NCI-H128 (cell line): ENCODE results near the gene TRIO.

ENCODE experiments used
- DNase-seq: peaks from one replicate; lab custom pipeline; 2025; ENCODE audit not compliant: unreplicated experiment; lab: John Stamatoyannopoulos, UW

Gene TRIO

DNA sequence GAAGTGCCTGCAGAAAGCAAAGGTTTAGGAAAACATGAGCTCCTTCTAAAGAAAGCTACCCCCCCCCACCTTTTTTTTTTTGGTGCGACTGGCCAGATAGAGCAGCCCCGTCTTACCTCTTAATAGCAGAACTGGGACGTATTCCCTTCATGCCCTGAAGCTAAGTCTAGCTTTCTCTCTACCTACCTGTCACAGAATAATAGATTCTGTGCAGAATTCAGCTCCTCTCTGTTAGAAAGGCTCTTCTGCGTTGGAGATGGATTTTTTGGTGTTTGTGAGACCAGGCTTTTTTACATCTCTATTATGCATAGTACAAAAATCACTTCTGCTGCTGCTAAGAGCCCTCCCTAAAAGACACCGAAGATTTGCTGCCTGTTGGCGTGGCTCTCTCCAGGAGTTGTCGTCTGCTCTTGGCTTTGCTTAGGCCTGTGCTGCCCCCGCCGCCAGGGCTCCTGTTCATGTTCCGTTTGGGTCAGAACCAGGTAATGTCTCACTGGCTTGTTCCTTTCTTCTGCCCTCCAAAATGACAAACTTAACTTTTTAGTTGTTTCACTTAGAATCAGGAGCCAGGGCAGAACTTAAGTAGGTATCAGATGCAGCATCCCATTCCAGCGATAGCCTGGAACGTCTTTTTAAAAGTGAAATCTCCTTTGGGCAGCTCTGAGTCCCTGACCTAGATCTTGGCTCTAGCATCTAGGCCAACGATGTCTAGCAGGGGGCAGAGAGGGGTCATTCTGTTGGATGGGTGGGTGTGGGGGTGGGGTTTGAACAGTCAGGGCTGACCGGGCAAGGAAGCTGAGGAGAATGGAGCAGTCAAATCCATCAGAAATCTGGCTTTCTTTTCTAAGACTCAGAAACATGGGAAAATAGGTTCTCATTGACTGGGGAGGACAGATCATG lies 2.5 kb downstream of the TRIO start:
- DNase-seq, result no peak

DNA sequence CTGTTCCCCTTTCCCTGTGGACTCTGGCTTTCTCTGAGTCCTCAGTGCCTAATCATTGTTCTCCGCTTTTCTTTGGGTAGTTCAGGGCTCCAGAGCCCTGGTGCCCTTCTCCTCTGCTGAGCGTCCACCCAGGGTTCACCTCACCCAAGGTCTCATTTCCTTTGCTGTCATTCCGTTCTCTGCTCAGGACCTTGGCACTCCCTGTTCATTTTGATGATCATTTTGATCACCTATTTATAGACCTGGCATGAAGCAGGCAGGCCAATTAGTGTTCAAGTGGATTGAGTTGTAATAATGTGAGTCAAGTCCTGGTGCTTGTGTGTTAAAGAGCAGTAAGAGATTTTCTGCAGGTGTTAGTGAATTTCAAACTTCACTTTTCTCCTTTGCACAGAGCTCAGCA lies 3.6 kb downstream of the TRIO start:
- no peak for DNase-seq

DNA sequence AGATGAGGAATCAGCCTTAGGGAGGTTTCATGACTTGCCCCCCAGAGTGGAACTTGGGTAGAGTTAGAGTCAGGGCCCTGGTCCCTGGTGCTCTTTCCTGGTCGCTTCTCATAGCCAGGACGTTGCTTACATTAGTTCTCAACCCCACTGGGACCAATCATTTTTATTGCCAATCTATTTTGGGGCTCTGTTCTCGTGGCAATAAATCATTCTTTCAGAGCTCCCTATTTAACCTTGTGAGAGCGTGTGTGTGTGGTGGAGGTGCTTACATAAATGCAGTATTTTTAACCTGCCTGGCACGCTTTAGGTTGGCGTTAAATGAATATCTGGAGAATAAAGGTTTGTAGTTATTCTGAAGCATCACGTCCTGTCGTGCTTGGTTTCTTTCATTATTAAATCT lies 4.1 kb downstream of the TRIO start:
- DNase-seq, result peak; percentile 44

DNA sequence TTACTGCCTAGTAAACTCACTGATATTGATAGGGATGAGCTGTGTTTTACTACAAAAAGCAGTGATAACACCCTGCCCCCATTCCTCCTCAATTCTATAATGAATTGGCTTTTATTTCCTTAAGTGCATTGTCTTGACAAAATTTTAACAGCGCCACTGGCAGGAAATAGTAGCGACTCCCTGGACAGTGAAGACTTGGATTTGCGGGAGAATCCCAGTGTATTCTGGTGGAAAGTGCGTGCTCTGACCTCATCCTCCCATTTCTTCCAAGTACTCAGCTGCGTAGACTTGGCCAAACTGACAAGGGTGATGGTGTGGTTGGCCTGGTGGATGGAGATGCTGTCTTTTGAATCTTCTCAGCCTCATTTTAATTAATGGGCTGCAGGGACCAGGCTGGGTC lies 5.3 kb downstream of the TRIO start:
- DNase-seq, result no peak

DNA sequence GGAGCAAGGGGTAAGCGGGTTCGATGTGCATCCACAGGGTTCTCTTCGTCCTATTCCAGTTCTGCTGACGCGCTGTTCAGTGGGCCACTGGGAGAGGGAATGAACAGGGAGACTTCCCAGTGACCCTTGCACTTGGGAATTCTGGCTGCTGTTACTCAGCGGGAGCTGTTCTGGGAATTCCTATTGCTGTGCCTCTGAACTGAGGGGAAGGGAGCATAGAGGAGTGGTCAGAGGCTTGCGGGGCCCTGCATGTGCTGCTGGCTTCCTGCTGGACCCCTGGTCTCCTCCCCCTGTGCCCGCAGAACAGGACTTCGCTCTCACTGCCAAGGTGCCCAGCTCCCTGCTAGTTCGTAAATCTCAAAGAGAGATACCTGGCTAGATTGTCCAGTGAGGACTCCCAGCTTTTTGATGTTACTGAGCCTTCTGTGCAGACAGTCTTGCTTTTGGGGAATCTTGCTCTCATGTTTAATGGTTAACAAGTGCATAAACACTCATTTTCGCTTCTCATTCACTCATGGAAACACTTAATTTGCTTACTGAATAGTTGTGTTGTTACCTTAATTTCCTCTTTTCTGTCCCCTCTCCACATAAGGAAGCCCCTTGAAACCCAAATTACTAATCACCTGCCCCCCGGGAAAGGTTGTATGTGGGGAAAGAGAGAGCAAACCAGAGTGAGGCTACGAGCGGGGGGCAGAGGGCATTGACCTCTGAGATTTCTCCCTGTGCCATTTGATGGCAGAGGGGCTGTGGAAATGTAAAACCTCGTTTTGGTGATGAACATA lies 5.9 kb downstream of the TRIO start:
- no peak for DNase-seq

DNA sequence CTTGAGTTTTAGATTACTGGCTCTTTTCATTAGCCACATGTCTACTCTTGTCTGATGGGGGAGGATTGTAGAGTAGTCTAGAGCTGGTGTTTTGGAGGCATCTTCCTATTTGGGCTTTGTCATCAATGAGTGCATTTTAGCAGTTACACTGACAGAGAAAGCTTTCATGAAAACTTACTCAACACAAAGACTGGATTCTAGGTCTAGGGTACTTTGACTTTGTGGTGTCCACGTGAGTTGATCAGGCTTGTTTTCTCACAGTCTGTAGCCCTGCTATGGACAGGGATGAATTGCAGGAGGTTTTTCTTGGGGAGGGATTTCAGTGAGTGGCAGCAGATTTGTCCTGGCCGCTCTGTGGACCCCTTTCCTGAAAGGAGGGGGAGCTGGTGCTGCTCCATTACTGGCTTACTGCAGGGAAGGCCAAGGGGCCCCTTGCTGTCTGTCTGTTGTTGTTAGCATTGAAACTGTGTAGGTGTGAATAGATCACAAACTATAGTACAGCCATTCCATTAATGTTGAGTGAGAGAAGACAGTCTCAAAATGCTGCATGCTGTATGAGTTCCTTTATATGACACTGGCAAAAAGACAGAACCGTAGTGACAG lies 6.6 kb downstream of the TRIO start:
- DNase-seq, result no peak

DNA sequence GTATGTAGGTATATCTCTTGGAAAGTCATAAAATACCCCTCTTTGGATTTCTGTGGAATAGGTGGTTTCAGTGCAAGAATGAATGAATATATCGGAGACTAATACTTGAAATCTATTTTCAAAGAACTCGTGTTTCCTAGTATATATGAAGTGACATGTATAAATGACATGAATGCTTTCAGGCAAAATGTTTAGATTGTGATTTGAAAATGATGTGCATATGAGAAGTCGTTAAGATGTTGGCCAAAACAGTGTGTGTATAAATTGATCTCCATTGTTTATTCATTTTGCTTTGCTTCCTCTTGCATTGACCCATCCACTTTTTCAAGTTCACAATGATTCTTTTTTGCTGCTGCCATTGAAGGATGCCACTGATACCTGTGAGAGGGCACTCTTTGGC lies 8.3 kb downstream of the TRIO start:
- DNase-seq, result no peak

DNA sequence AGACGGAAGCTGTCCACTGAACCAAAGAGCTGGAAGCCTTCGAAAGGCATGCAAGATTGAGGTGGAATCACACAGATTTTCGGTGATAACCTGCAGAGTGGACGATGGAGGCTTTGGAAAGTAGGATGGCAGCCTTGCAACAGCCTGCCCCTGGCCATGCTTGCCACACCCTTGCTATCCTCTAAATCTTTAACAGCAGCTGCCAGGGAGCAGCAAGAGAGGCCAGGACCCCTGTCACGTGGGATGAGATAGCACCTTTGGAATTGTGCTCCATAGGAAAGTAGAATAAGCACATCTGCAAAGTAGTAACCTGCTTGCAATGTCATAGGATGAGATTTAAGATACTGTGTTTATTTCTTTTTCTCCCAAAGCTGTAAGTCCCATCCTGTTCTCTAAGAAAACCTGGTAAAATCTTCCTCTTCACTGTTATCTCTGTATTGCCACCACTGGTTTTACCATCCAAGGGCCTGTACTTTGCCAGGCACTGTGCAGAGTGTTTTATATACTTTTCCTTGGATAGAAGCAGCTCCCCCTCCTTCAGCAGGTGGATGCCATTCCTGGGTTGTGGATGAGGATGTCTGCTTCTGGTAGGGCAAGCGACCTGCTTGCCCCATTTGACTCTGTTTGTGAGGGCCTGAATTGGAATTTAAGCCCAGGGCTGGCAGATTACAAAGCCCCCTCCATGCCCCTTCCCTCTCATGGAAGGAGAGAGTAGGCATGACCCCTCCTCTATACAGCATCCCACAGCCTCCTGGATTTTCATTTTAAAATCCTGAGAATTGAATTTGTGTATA lies 10.1 kb downstream of the TRIO start:
- DNase-seq, result no peak

DNA sequence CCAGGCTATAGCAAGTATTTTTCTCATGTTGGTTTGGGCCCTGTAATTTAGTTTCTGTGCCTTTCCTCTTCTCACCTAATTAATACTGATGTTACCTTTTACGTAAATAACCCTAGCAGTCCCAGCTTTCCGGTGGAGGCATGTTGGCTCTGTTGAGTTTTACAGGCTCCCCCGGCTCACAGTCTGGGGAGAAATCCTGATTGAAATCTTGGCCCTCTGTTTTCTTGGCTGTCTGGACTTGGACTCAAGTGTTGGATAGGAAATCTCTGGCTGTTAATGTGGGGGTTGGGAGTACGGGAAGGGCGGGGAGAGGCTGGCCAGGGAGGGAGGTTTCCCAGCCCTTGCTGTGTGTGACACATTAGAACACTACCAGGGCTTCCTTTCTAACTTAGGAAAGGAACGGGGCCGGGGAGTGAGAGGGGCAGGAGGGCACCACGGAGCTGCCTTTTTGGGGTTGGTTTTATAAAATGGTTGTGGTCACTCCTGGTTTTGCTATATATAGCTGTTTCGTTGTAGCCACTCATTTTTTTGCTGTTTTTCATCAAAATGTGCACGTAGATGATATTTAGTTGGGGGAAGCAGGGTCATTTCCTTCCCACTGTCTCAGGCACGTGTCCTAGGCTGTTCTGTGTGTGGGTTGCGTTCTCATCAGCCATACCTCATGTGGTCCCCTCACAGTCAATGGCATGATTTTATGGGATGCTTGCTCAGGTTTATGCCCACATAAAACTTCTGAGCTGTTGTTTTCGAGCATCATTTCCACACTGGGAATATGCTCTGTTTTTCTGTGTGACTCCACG lies 11.0 kb downstream of the TRIO start:
- no peak for DNase-seq

DNA sequence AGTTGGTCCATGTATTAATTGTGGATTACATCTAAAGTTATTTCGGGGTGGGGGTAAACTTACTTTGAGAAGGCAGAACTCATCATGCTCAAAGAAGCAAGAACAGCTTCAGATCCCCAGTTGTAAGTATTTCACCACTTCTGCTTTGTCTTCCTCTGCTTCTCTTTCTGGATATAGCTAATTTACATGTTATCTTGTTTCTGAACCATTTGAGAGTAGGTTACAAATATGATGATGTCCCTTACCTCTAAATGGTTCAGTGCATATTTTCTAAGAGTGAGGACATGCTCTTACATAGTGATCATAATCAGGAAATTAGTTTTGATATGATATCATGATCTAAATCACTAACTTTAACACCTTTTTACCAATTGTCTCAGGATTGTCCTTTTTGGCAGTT lies 11.9 kb downstream of the TRIO start:
- no peak for DNase-seq

DNA sequence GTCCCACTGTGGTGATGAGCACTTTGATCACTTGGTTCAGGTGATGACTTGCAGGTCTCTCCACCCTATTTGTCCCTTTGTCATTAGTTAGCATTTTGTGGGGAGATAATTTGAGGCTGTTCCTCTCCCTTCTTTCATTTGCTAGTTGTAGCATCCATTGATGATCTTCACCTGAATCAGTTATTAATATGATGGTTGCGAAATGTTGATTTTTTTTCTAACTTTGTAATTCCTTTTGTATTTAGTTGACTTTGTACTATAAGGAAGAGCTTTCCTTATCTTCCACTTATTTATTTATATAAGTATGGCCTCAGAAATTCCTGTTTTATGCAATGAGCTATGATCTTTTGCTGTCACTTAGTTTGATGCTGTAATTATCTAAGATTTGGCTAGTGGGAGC lies 12.6 kb downstream of the TRIO start:
- no peak for DNase-seq

DNA sequence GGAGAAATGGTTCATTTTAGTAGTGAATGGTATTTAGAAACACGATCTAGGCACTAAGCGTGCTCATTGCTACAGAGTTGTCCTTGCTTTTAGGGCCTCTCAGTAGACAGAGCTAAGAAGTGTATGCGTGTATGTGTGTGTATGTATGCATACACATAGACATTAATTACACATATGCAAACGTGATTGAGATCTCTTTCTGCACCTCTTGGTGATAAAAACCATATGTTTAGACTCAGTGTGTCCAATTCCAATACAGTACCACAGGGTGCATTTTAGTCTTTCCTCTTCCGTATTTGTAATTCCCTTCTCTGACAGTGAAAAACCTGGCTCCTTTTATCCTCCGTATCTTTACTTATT lies 13.1 kb downstream of the TRIO start:
- no peak for DNase-seq

DNA sequence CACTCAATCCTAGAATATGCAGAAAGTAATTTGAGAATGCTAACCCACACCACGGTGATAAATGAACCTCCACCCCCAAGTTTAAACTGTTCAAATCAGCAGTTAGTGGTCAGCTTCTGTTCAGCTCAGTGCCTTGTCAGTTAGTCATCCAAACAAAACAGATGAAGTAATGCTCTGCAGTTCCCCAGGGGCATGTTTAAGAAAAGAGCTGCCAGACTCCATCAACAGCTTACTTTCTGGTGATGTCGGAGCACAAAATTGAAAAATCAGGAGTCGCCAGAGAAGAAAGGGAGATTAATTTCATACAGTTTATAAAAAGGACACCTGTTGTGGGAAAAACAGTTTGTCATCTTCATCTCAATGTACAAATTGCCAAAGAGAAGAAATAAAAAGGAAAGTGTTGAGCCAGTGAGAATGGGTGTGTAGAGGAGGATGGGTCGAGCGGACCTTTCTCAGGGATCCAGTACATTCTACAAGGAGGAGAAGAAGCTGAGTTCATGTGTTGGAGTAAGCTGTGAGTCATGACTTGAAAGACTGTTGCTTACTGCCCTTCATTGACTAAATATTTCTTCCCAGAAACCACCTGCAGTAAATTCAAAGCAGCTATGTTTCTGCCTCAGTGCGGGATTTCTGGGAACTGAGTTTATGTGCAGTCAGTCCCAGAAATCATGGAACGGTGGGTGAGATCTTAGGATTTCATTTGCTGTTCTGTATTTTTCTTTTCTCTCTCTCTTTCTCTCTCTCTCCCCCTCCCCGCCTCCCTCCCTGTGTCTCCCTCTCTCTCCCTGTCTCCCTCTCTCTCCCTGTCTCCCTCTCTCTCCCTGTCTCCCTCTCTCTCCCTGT lies 13.7 kb downstream of the TRIO start:
- peak; percentile 11 for DNase-seq

DNA sequence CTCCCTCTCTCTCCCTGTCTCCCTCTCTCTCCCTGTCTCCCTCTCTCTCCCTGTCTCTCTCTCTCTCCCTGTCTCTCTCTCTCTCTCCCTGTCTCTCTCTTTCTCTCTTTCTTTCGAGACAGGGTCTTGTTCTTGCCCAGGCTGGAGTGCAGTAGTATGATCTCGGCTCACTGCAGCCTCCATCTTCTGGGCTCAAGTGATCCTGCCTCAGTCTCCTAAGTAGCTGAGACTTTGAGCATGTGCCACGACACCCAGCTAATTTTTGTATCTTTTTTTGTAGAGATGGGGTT lies 14.3 kb downstream of the TRIO start:
- DNase-seq, result no peak

DNA sequence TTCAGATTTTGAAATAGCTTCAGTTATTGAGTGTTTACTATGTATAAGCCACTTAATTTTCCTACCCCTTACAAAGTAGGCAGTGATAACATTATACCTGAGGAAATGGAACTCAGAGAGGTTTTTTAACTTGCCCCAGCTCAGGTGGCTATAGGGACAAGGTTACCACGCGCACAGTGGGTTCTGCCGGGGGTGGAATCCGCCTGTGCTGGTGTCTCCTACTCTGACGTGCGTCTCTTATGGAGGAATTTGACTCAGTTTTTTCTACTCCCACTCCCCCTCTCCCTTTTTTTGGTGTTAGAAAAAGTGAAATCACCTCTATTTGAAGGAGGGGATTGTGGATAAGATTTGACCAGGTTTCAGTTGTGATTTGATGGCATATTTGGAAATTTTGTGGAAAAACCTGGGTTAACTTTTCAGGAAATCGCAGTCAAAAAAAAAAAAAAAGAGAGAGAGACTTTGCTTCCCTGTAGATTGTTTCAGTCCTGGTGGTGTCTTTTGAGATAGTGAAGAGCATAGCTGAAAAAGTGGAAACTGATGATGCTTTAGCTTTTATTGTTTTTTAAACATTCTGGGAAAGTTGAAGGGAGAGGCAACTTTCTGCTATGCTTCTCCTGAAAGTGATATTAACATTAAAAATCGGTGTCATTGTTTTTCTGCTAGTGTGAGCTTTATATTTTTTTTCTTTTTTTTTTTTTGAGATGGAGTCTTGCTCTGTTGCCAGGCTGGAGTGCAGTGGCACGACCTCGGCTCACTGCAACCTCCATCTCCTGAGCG lies 15.9 kb downstream of the TRIO start:
- DNase-seq, result no peak

DNA sequence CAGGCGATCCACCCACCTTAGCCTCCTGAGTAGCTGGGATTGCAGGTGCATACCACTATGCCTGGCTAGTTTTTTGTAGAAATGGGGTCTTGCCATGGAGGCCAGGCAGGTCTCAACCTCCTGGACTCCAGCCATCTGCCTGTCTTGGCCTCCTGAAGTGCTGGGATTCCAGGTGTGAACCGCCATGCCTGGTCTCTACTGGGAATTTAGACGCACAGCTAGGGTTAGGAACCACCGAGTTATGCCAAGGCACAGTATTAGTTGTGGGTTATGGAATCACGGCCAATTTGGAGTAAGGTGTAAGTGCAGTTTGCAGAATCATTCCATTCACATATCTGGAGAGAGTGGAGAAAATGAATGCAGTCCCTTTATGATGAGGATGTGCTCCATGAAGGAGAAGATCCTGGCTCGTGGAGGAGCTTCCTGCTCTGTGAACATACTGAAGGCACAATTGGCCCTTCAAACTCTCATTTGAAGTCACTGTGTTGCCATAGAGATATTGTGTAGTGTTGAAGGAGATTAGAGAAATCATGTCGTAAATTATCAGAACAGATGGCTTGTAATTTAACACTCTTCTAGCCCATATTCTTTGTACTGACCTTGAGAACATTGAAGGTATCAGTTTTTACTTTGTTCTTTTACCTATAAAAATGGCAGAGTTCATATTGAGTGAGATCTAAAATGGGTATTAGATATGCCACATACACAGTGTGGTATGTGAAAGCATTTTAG lies 18.8 kb downstream of the TRIO start:
- no peak for DNase-seq

DNA sequence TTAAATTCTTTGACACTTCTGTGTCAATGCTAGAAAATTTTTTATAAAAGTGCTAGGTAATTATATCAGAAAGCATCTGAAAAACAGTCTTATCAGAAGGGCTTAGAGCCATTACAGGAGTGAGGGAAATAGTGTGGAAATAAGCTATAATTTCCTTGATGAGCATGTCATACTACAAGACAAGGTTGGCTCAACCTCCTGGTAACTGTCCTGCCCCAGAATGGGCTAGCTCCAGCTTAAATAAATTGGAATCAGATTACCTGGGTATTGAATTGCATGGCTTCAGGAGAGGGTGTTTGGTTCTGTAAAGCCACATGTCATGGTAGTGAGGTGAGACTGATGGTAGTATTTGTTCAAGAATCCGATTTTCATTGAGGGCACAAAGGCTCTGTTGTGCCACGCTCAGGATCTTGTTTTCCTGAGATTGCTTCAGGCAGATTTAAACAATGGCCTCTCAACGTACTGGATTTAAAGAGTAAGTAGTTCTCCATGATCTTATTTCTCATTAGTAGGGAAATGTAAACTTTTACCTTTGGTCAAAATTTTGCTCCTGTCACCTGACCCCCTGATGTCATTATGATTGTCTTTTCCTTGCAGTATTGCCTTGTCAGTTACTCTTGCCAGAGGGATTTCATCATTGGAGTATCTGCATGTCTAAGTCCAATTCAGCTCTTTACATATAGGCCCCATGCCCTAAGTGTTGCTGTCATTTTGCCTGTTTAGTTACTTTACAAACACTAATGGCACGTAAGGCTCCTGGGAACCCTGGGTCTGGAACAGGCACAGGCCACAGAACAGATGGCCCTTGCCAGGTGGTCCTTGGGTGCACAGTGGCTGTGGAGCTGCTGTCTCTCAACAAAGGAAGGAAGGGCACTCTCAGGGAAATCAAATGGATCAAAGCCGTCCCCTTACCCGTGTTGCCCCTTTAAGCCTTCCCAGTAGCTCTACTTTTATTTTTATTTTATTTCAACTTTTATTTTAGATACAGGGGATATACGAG lies 21.3 kb downstream of the TRIO start:
- DNase-seq, result no peak
